GM13976 (cell line): ENCODE measurements around the gene TMEM219.

Experiments used
- DNase-seq: peaks from one replicate; pipeline ENCODE4 v3.0.0; 2012; ENCODE audit warnings: low spot score
- CTCF ChIP-seq: IDR thresholded peaks from 2 replicates; pipeline ENCODE4 v1.5.1; 2012; ENCODE audit warnings: borderline replicate concordance, mild to moderate bottlenecking; ENCODE audit not compliant: insufficient read depth; ENCODE audit errors: extremely low read depth, missing control alignments, control extremely low read depth
- in situ Hi-C: fragments of 300-500 bp; cut with MboI; formaldehyde crosslinking; loops from one replicate; pipeline ENCODE4 v1.12.0; 2022; ENCODE audit warnings: low sequenced_read_pairs, mixed read lengths, inconsistent platforms; ENCODE audit not compliant: unreplicated experiment

TMEM219 gene

GRCh38 chr16:29995911-29996765 is 34.3 kb downstream of the TMEM219 start, which contains the start of gene INO80E:
TSS of gene INO80E (plus strand) at chr16:29996241. CDS start at chr16:29996311, 70 bp downstream.
- in situ Hi-C loops = no loop called here
- no peak for TF ChIP-seq CTCF
- DNase-seq = peak; percentile 100

DNA sequence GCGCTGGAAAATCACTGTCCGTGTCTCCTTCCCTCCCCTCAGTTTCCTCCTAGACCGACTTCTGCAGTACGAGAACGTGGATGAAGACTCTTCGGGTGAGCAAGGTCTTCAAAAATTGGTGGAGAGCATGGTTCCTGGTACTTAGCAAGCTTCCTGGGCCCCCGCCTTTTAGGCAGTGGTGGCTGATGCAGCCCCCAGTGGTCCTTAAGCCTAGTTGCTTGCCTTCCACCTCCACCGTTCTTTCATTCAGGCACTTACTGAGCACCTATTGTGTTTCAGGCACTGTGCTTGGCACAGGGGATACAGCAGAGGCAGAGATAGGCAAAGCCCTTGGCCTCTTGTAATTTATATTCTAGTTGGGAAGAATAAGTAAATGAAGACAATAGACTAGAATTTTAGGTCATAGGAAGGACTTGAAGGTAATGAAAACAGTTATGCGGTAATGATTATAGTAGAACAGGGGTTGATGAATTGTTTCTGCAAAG is 34.9 kb downstream of the TMEM219 start:
- in situ Hi-C loops = no loop called here
- no peak for DNase-seq
- no peak for TF ChIP-seq CTCF

- in situ Hi-C loops = loop anchor here (25.0 kb wide), 1 partner anchor 312 kb away; the partner anchor contains the start of gene QPRT
- no peak for DNase-seq
- TF ChIP-seq CTCF = no peak
These were observed 37.7 kb downstream of the TMEM219 start for GRCh38 chr16:29999605-30000004.

DNA sequence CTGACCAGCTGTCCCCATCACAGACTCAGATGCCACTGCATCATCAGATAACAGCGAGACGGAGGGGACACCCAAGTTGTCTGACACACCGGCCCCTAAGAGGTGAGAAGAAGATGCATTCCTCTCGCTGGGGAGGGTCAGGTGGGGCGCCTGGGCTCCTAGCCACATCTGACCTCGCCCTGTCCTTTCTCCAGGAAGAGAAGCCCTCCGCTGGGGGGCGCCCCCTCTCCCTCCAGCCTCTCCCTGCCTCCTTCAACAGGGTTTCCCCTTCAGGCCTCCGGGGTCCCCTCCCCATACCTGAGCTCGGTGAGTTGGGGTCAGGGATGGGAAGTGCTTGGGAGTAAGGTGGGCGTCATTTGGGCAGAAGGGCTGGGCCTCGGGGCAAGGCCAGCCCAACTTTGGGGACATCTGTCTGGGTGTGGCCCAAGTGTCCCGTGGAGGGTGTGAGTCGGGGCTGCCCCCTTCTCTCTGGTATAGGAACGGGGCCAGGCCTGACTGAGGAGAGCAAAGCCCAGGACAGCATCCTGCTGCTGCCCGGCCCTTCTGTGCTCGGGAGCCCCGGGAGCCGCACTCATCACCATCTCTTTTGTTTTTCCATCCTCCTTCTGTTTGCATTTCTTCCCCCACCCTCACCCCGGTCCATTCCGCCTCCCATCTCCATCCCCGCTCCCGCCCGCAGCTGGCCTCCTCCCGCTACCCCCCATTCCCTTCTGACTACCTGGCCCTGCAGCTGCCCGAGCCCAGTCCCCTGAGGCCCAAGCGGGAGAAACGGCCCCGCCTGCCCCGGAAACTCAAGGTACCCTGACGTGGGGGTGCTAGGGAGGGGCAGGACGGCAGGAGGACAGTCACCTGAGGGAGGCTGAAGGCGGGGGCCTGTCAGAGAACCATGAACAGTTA is 39.1 kb downstream of the TMEM219 start:
- in situ Hi-C loops = loop anchor here (25.0 kb wide), 1 partner anchor 314 kb away; the partner anchor contains the start of gene QPRT
- no peak for TF ChIP-seq CTCF
- no peak for DNase-seq

DNA sequence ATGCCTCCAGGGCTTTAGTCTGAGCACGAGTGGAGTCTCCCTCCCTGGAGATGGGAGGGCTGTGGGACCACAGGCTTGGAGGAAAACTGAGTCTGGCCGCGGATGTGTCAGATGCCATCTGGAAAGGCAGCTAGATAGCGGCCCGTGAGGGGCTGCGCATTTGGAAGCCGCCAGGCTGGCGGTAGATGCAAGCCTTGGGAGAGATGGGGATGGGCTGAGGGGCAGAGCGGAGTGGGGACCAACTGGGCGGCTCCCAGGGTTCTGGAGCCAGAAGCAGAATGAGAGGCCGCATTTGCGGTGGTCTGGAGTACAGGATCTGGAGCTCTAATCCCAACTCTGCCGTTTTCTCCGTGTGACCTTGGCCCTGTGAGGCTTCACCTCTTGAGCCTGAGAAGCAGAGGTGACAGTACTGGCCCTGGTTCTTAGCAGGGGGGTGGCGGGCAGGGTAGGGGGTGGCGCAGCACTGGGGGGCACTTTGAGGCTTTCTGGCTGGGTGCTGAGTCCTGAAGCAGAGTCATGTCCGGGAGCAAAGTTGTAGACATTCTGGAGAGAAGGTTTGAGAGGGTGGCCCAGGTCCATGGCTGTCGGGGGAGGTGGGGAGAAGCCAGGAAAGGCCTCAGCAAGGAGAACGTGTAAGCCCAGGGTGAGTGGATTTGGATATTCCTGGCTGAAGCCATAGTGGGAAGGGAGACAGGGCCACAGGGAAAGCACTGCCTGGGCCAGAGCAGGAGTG is 40.9 kb downstream of the TMEM219 start:
- in situ Hi-C loops = loop anchor here (25.0 kb wide), 1 partner anchor 315 kb away; the partner anchor contains the start of gene QPRT
- no peak for TF ChIP-seq CTCF
- DNase-seq = no peak
